ENCODE measurements around the gene SLC30A7.
A peak's percentile ranks its signal among the peaks of the same experiment; 100 is the strongest.

SLC30A7 gene

DNA sequence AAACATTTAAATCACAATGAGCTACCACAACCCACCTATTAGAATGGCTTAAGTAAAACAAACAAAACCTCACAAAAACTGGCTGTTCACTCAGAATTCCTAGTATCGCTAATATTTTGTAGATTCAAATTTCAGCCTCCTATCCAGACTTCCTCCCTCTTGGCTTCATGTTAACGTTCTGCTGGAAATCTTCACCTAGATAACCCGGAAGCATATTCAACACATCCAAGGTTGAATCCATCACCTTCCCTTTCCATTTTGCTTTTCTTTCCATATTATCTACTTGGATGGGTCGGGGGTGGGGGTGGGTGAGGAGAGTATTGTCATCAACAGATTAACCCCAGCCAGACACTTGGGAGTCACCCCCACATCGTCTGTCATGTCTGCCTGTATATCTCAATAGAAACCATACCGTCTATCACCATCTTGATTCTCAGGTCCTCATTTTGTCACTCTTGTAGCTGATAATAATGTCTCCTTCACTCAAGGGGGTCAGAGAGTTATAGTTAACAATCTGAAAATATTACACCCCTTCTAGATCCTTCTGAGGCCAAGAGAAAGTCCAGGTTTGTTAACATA is 131.4 kb downstream of the SLC30A7 start:
- peaks cover 95% of the 10 kb centered on the region for H3K36me3 Mint-ChIP-seq (ENCODE audit: low read depth)
- H3K4me1 Mint-ChIP-seq (ENCODE audit: low read depth), result peaks cover 67% of the 10 kb centered on the region
- peaks cover 4% of the 10 kb centered on the region for H3K9me3 Mint-ChIP-seq
- DNase-seq, result no peak
- H3K4me3 Mint-ChIP-seq, result peak overlapping the region; percentile 91
- peak overlapping the region; percentile 66 for H3K27ac Mint-ChIP-seq
- no peaks in the 10 kb centered on the region for H3K27me3 Mint-ChIP-seq

DNA sequence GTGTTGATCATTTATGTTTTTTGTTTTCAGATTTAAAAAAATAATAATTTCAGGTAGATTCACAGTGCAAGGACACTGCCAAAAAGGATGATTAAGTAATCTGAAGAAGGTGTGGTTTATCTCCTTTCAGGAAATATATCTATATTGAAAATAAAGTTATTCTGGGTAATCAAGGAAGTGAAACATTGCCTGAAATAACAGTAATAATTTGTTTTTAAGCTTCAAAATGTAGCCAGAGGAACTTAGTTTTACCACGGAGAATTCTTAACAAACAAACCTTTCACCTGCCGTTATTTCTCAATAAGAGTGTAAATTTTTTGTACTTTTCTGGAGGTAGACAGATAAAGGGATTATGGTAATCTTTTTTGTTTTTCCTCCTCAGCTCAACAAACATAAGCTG is 132.6 kb downstream of the SLC30A7 start:
- Mint-ChIP-seq H3K27me3 (no peaks in the 10 kb centered on the region), H3K4me3 (peak overlapping the region; percentile 4), H3K36me3 (ENCODE audit: low read depth) (peaks cover 93% of the 10 kb centered on the region), H3K4me1 (ENCODE audit: low read depth) (peaks cover 60% of the 10 kb centered on the region), H3K27ac (no peak overlapping the region), H3K9me3 (peaks cover 7% of the 10 kb centered on the region)
- DNase-seq, result no peak

DNA sequence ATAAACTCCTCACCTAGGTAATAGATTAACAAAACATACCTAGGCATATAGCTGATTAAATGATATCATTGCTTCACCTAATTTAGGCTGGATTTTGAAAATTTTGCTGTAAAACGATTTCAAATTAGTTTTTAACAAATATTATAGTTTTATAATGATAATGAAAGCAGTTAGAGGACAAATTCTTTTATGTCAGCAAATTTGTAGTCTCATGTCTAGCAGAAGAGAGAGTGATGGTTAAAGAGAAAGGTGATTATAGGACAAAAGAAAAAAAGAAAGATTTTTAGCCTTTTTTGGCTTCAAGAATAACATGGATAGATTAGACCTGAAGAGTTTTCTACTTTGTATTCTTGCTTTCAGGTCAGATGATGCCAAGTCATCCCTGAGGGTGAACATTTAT is 133.3 kb downstream of the SLC30A7 start:
- Mint-ChIP-seq H3K36me3 (ENCODE audit: low read depth) (peaks cover 87% of the 10 kb centered on the region), H3K9me3 (peaks cover 7% of the 10 kb centered on the region), H3K27me3 (no peaks in the 10 kb centered on the region), H3K4me1 (ENCODE audit: low read depth) (peaks cover 58% of the 10 kb centered on the region), H3K27ac (no peak overlapping the region), H3K4me3 (peak overlapping the region; percentile 23)
- no peak for DNase-seq

DNA sequence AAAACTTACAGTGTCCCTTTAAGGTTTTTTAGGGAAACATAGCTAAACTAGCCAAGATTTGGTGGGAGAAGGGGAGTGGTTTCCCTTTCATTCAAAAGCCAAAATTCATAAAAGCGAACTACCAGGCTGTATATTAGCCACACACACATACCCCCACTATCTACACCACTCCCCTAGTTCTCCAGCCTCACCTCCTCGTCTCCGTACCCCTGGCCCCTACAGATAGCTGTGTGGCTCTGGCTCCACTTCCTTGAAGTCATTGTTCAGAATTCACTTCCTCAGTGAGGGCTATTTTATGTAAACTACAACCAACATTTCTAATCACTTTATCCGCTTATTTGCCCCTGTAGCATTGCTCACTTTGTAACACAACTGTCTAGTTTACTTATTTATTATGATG is 135.0 kb downstream of the SLC30A7 start:
- Mint-ChIP-seq H3K9me3 (peaks cover 7% of the 10 kb centered on the region), H3K36me3 (ENCODE audit: low read depth) (peaks cover 78% of the 10 kb centered on the region), H3K4me3 (no peak overlapping the region), H3K27ac (no peak overlapping the region), H3K4me1 (ENCODE audit: low read depth) (peaks cover 66% of the 10 kb centered on the region), H3K27me3 (no peaks in the 10 kb centered on the region)
- DNase-seq, result no peak

All from activated T-cell treated with anti-CD3 and anti-CD28 coated beads, Interleukin-2, amount 50 U/mL, for 24 hours (primary cell).